ENCODE data around the gene ZNF611. TPM values are rescaled to one million over a fixed set of nuclear protein-coding genes. Genes with fewer than 3 reads are reported as not detected.
"Not testable (repeated sequence)": the region's sequence is repeated elsewhere in the genome, so short reads cannot be mapped to it uniquely, and the experiment has no call there.

ZNF611 gene
- total and polyA plus RNA-seq, 10 of the 15 experiments (the other 5 are each of a cell fraction or from before 2014, with no cell fraction given): 1.4 to 16.8 (median 7.6) TPM

GRCh38 chr19:52722062-52723003 is 12.5 kb downstream of the ZNF611 start:
- H3K9ac ChIP-seq (ENCODE audit: control insufficient read depth, insufficient read depth, low read length): no peak overlapping the region
- no peaks in the 10 kb centered on the region for H3K4me1 ChIP-seq (ENCODE audit: control insufficient read depth, insufficient read depth, low read length)
- H3K27me3 ChIP-seq (replicated peaks in 1 of 2; ENCODE audit: control insufficient read depth in 2 of 2, insufficient read depth in 2 of 2, low read length in 1 of 2): no peaks in the 10 kb centered on the region
- no peak overlapping the region for H3K27ac ChIP-seq (ENCODE audit: control insufficient read depth, insufficient read depth)
- intact Hi-C loops (cut with micrococcal nuclease; ENCODE audit: unreplicated experiment) (no loop called here), in situ Hi-C loops (cut with MboI) (no loop called here)
- no peak overlapping the region for H3K4me2 ChIP-seq (ENCODE audit: control insufficient read depth, insufficient read depth)
- H3K36me3 ChIP-seq (ENCODE audit: control insufficient read depth in 2 of 2, insufficient read depth in 2 of 2, low read length in 1 of 2): peaks cover 0 to 2% of the 10 kb centered on the region in 2 experiments; a peak in 2 of 4 replicates
- POLR2A ChIA-PET: interaction anchor here (0.6 kb wide), 1 partner anchor 116 kb away, joined by 5 read pairs; no protein-coding TSS in a partner anchor
- TF ChIP-seq ZNF24 (IDR thresholded peaks at IDR 0.05): no peak
- TF ChIP-seq HDAC6 (IDR thresholded peaks at IDR 0.05; ENCODE audit: unreplicated experiment): no peak
- TF ChIP-seq, protein P1, sequence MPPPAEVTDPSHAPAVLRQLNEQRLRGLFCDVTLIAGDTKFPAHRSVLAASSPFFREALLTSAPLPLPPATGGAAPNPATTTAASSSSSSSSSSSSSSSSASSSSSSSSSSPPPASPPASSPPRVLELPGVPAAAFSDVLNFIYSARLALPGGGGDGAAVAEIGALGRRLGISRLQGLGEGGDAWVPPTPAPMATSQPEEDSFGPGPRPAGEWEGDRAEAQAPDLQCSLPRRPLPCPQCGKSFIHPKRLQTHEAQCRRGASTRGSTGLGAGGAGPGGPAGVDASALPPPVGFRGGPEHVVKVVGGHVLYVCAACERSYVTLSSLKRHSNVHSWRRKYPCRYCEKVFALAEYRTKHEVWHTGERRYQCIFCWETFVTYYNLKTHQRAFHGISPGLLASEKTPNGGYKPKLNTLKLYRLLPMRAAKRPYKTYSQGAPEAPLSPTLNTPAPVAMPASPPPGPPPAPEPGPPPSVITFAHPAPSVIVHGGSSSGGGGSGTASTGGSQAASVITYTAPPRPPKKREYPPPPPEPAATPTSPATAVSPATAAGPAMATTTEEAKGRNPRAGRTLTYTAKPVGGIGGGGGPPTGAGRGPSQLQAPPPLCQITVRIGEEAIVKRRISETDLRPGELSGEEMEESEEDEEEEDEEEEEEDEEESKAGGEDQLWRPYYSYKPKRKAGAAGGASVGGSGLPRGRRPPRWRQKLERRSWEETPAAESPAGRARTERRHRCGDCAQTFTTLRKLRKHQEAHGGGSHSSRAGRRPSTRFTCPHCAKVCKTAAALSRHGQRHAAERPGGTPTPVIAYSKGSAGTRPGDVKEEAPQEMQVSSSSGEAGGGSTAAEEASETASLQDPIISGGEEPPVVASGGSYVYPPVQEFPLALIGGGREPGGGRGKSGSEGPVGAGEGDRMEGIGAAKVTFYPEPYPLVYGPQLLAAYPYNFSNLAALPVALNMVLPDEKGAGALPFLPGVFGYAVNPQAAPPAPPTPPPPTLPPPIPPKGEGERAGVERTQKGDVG (CRISPR knock-in tag; IDR thresholded peaks at IDR 0.05): no peak
- no peak for TF ChIP-seq LARP7 (IDR thresholded peaks at IDR 0.05)
- TF ChIP-seq, protein P2, sequence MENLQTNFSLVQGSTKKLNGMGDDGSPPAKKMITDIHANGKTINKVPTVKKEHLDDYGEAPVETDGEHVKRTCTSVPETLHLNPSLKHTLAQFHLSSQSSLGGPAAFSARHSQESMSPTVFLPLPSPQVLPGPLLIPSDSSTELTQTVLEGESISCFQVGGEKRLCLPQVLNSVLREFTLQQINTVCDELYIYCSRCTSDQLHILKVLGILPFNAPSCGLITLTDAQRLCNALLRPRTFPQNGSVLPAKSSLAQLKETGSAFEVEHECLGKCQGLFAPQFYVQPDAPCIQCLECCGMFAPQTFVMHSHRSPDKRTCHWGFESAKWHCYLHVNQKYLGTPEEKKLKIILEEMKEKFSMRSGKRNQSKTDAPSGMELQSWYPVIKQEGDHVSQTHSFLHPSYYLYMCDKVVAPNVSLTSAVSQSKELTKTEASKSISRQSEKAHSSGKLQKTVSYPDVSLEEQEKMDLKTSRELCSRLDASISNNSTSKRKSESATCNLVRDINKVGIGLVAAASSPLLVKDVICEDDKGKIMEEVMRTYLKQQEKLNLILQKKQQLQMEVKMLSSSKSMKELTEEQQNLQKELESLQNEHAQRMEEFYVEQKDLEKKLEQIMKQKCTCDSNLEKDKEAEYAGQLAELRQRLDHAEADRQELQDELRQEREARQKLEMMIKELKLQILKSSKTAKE (IDR thresholded peaks at IDR 0.05; ENCODE audit: low read depth, poor library complexity, severe bottlenecking): no peak
- no peak for TF ChIP-seq POLR2A (IDR thresholded peaks at IDR 0.05; ENCODE audit: low read depth, low read length)
- TF ChIP-seq STAT3 (IDR thresholded peaks at IDR 0.05; ENCODE audit: low read depth, low read length): no peak
- no peaks in the 10 kb centered on the region for H3K79me2 ChIP-seq (ENCODE audit: control insufficient read depth, insufficient read depth, low read length)
- SMC1A ChIA-PET (ENCODE audit: uncharacterized antibody, unreplicated experiment): no interaction called here
- FAIRE-seq (no peak), DNase-seq (ENCODE audit: low read depth, low spot score) (no peak), ATAC-seq (no peak)
- no peak overlapping the region for H3K4me3 ChIP-seq
- H2AFZ ChIP-seq (ENCODE audit: control insufficient read depth, low read depth, low read length): no peak overlapping the region
- RAD21 ChIA-PET (ENCODE audit: unreplicated experiment): no interaction called here
- H4K20me1 ChIP-seq (ENCODE audit: control insufficient read depth, insufficient read depth): no peaks in the 10 kb centered on the region
- peaks cover 3% of the 10 kb centered on the region for H3K9me3 ChIP-seq (replicated peaks; ENCODE audit: control insufficient read depth, insufficient read depth, low read length)
- no TSS peak for BruUV-seq (replicated peaks)
- CTCF ChIA-PET: no interaction called here
- 94% methylated on average over 7 of the region's 7 CpGs for WGBS (ENCODE audit: insufficient coverage, insufficient replicate concordance, low lambda C conversion rate, missing lambda C conversion rate)

DNA sequence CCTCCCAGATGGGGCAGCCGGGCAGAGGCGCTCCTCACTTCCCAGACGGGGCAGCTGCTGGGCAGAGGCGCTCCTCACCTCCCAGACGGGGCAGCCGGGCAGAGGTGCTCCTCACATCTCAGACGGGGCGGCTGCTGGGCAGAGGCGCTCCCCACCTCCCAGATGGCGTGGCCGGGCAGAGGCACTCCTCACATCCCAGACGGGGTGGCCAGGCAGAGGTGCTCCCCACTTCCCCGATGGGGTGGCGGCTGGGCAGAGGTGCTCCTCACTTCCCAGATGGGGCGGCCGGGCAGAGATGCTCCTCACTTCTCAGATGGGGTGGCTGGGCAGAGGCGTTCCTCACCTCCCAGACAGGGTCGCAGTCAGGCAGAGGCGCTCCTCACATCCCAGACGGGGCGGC is 14.3 kb downstream of the ZNF611 start:
- H3K79me2 ChIP-seq (ENCODE audit: control insufficient read depth, insufficient read depth, low read length); H3K4me2 ChIP-seq (ENCODE audit: control insufficient read depth, insufficient read depth); POLR2A ChIA-PET; H4K20me1 ChIP-seq (ENCODE audit: control insufficient read depth, insufficient read depth); H3K4me1 ChIP-seq (ENCODE audit: control insufficient read depth, insufficient read depth, low read length); H3K27me3 ChIP-seq (replicated peaks in 1 of 2; ENCODE audit: control insufficient read depth in 2 of 2, insufficient read depth in 2 of 2, low read length in 1 of 2); ATAC-seq; H3K27ac ChIP-seq (ENCODE audit: control insufficient read depth, insufficient read depth); H3K9ac ChIP-seq (ENCODE audit: control insufficient read depth, insufficient read depth, low read length); BruUV-seq (replicated peaks); in situ Hi-C loops (cut with MboI); FAIRE-seq; DNase-seq (ENCODE audit: low read depth, low spot score); RAD21 ChIA-PET (ENCODE audit: unreplicated experiment); CTCF ChIA-PET; intact Hi-C loops (cut with micrococcal nuclease; ENCODE audit: unreplicated experiment); H2AFZ ChIP-seq (ENCODE audit: control insufficient read depth, low read depth, low read length); H3K4me3 ChIP-seq; SMC1A ChIA-PET (ENCODE audit: uncharacterized antibody, unreplicated experiment); H3K36me3 ChIP-seq (ENCODE audit: control insufficient read depth in 2 of 2, insufficient read depth in 2 of 2, low read length in 1 of 2); H3K9me3 ChIP-seq (replicated peaks; ENCODE audit: control insufficient read depth, insufficient read depth, low read length): not testable (repeated sequence)
- WGBS (ENCODE audit: insufficient coverage, insufficient replicate concordance, low lambda C conversion rate, missing lambda C conversion rate): over 99% methylated on average over 16 of the region's 21 CpGs
